GM12864 (cell line): ENCODE measurements around the gene HDAC9.
A peak's percentile ranks its signal among the peaks of the same experiment; 100 is the strongest.

ENCODE experiments used
- DNase-seq: peaks from one replicate; pipeline ENCODE4 v3.0.0-alpha.2; 2011; ENCODE audit warnings: low read depth
- H3K4me3 ChIP-seq: 2 replicates; pipeline ENCODE4 v1.5.1; 2011; ENCODE audit warnings: mild to moderate bottlenecking, low read depth, low read length, control low read depth
- CTCF ChIP-seq: IDR thresholded peaks from 2 replicates; pipeline ENCODE4 v1.5.1; 2011; ENCODE audit warnings: low read depth, mild to moderate bottlenecking, moderate library complexity, low read length, control low read depth, inconsistent platforms; ENCODE audit errors: missing control alignments

HDAC9 gene

GRCh38 chr7:18693406-18693805 is 197.9 kb downstream of the HDAC9 start:
- no peak for TF ChIP-seq CTCF
- no peak overlapping the region for H3K4me3 ChIP-seq
- DNase-seq, result no peak

- DNase-seq, result no peak
- no peak for TF ChIP-seq CTCF
- H3K4me3 ChIP-seq, result no peak overlapping the region
These were observed 198.3 kb downstream of the HDAC9 start for GRCh38 chr7:18693816-18694215.

GRCh38 chr7:18694484-18694883 is 198.9 kb downstream of the HDAC9 start:
- no peak for DNase-seq
- no peak for TF ChIP-seq CTCF
- H3K4me3 ChIP-seq, result no peak overlapping the region

- no peak for DNase-seq
- TF ChIP-seq CTCF, result no peak
- no peak overlapping the region for H3K4me3 ChIP-seq
These were observed 199.4 kb downstream of the HDAC9 start for GRCh38 chr7:18694911-18695310.

- DNase-seq, result no peak
- H3K4me3 ChIP-seq, result no peak overlapping the region
- no peak for TF ChIP-seq CTCF
These were observed 202.7 kb downstream of the HDAC9 start for GRCh38 chr7:18698258-18698734.

- no peak for DNase-seq
- peak; percentile 53 for TF ChIP-seq CTCF
- H3K4me3 ChIP-seq, result no peak overlapping the region
These were observed 204.6 kb downstream of the HDAC9 start for GRCh38 chr7:18700147-18700546.

- no peak for TF ChIP-seq CTCF
- DNase-seq, result no peak
- no peak overlapping the region for H3K4me3 ChIP-seq
These were observed 206.7 kb downstream of the HDAC9 start for GRCh38 chr7:18702071-18702829.
